HG03565 (cell line): ENCODE results near the gene DAGLB.
"Not testable (repeated sequence)": the region's sequence is repeated elsewhere in the genome, so short reads cannot be mapped to it uniquely, and the experiment has no call there.

Source experiments
- ATAC-seq: cut with Tn5 transposase; IDR thresholded peaks from one replicate; pipeline ENCODE4 v1.9.1; 2021; ENCODE audit warnings: mild to moderate bottlenecking, moderate library complexity; ENCODE audit not compliant: unreplicated experiment

Gene DAGLB

GRCh38 chr7:6447581-6448199, at the start of gene DAGLB:
Gene DAGLB, minus strand, starts transcription at chr7:6447954. Its CDS starts 112 bp downstream, at chr7:6447842.
- ATAC-seq = peak; percentile 83

- no peak for ATAC-seq
Observed at GRCh38 chr7:6497637-6497905, 49.8 kb upstream of the DAGLB start.

GRCh38 chr7:6496842-6497636, 49.3 kb upstream of the DAGLB start:
- no peak for ATAC-seq

GRCh38 chr7:6495597-6496262, 48.0 kb upstream of the DAGLB start:
- no peak for ATAC-seq

- ATAC-seq = no peak
Observed at GRCh38 chr7:6494365-6494764, 46.6 kb upstream of the DAGLB start.

- no peak for ATAC-seq
Observed at GRCh38 chr7:6491194-6491593, 43.4 kb upstream of the DAGLB start.

- ATAC-seq = no peak
Observed at GRCh38 chr7:6489612-6490011, 41.9 kb upstream of the DAGLB start.

- ATAC-seq = no peak
Observed at GRCh38 chr7:6487184-6487545, 39.4 kb upstream of the DAGLB start.

- ATAC-seq = no peak
Observed at GRCh38 chr7:6486438-6487183, 38.9 kb upstream of the DAGLB start.

GRCh38 chr7:6482743-6483119, 35.0 kb upstream of the DAGLB start:
- no peak for ATAC-seq

- no peak for ATAC-seq
Observed at GRCh38 chr7:6482307-6482706, 34.6 kb upstream of the DAGLB start.

- ATAC-seq = no peak
Observed at GRCh38 chr7:6481445-6481844, 33.7 kb upstream of the DAGLB start.

- ATAC-seq = no peak
Observed at GRCh38 chr7:6480323-6480660, 32.5 kb upstream of the DAGLB start.

GRCh38 chr7:6479067-6479466, 31.3 kb upstream of the DAGLB start:
- ATAC-seq = no peak

GRCh38 chr7:6478186-6478585, 30.4 kb upstream of the DAGLB start:
- ATAC-seq = no peak

GRCh38 chr7:6477318-6477660, 29.5 kb upstream of the DAGLB start:
- no peak for ATAC-seq

GRCh38 chr7:6476596-6477317, 29.0 kb upstream of the DAGLB start:
- ATAC-seq = no peak

GRCh38 chr7:6475433-6476186, 27.9 kb upstream of the DAGLB start:
- no peak for ATAC-seq

GRCh38 chr7:6465862-6466261, 18.1 kb upstream of the DAGLB start:
- no peak for ATAC-seq

GRCh38 chr7:6463609-6464008, 15.9 kb upstream of the DAGLB start:
- not testable (repeated sequence) for ATAC-seq
